ENCODE results near the gene SLC66A2. TPM values are rescaled to one million over a fixed set of nuclear protein-coding genes. Genes with fewer than 3 reads are reported as not detected.

The SLC66A2 gene
- total RNA-seq, 1 donor from 2014 or later: 31.6 TPM

- Mint-ChIP-seq H3K4me1 (ENCODE audit: low read depth) (no peaks in the 10 kb centered on the region), H3K27ac (no peak overlapping the region), H3K36me3 (ENCODE audit: insufficient read depth) (peaks cover 7% of the 10 kb centered on the region), H3K4me3 (ENCODE audit: low read depth) (no peak overlapping the region), H3K27me3 (no peaks in the 10 kb centered on the region), H3K9me3 (ENCODE audit: low read depth) (peaks cover 50% of the 10 kb centered on the region)
- TF ChIP-seq, protein P1, sequence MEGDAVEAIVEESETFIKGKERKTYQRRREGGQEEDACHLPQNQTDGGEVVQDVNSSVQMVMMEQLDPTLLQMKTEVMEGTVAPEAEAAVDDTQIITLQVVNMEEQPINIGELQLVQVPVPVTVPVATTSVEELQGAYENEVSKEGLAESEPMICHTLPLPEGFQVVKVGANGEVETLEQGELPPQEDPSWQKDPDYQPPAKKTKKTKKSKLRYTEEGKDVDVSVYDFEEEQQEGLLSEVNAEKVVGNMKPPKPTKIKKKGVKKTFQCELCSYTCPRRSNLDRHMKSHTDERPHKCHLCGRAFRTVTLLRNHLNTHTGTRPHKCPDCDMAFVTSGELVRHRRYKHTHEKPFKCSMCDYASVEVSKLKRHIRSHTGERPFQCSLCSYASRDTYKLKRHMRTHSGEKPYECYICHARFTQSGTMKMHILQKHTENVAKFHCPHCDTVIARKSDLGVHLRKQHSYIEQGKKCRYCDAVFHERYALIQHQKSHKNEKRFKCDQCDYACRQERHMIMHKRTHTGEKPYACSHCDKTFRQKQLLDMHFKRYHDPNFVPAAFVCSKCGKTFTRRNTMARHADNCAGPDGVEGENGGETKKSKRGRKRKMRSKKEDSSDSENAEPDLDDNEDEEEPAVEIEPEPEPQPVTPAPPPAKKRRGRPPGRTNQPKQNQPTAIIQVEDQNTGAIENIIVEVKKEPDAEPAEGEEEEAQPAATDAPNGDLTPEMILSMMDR (IDR thresholded peaks at IDR 0.05; ENCODE audit: unreplicated experiment): no peak
- no peak for DNase-seq (ENCODE audit: low spot score, unreplicated experiment)
Observed at GRCh38 chr18:79889569-79889968, 61.9 kb downstream of the SLC66A2 start.

DNA sequence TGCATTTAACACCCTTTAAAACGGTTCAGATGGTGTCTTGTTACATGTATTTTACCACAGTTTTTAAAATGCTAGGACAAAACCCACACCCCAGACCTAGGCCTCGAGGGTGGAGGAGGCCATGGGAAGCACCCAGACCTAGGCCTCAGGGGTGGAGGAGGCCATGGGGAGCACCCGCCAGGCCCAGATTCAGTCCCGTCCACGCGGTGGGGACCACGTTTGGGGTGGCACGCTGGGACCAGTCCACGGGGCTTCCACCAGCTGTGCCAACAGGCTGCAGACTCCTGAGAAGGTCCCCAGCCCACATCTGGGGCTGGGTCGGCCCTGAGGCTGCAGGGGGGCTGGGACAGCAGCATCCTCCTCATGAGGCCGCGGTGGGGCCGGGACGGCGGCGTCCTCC, 63.4 kb downstream of the SLC66A2 start:
- Mint-ChIP-seq H3K4me3 (ENCODE audit: low read depth) (no peak overlapping the region), H3K4me1 (ENCODE audit: low read depth) (no peaks in the 10 kb centered on the region), H3K27ac (no peak overlapping the region), H3K27me3 (no peaks in the 10 kb centered on the region), H3K36me3 (ENCODE audit: insufficient read depth) (peaks cover 4% of the 10 kb centered on the region), H3K9me3 (ENCODE audit: low read depth) (peaks cover 35% of the 10 kb centered on the region)
- TF ChIP-seq, protein P1 (IDR thresholded peaks at IDR 0.05; ENCODE audit: unreplicated experiment): no peak
- DNase-seq (ENCODE audit: low spot score, unreplicated experiment): no peak

DNA sequence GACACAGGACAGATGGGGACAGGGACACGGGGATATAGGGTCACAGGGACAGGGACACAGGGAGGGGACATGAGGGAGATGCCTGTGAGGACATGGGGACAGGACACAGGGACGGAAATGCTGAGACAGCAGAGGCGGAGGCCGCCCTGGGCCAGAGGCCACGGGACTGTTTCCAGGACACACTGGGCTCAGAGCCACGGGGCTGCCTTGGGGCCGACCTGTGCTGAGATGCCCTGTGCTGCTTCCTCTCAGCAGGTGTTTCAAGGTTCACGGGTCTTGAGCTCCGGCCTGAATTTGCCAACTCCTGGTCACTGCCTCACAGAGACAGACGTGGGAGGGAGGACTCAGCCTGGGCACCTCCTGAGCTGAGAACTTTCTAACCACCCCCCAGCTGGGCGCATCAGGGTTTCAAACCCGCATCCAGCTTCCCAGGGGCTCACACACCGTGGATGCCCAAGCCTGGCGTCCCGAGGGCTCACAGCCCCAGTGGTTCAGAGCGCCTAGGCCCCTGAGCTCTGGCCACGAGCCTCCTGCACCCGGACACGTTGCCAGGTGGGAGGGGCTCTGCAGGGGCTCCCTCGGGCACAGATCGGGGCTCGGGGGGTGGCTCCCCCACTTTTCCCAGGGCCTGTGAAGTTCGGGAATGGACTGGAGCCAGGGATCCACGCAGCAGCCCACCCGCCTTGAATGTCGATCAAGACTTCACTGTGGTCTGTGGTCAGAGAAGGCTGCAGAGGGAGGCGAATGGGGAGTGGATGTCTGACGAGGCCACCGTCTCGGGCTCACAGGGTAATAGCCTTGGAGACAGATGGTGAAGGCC, 64.1 kb downstream of the SLC66A2 start:
- no peak overlapping the region for H3K4me3 Mint-ChIP-seq (ENCODE audit: low read depth)
- H3K4me1 Mint-ChIP-seq (ENCODE audit: low read depth): no peaks in the 10 kb centered on the region
- peaks cover 4% of the 10 kb centered on the region for H3K36me3 Mint-ChIP-seq (ENCODE audit: insufficient read depth)
- peaks cover 29% of the 10 kb centered on the region for H3K9me3 Mint-ChIP-seq (ENCODE audit: low read depth)
- DNase-seq (ENCODE audit: low spot score, unreplicated experiment): no peak
- H3K27me3 Mint-ChIP-seq: no peaks in the 10 kb centered on the region
- no peak overlapping the region for H3K27ac Mint-ChIP-seq
- TF ChIP-seq, protein P1 (IDR thresholded peaks at IDR 0.05; ENCODE audit: unreplicated experiment): no peak

DNA sequence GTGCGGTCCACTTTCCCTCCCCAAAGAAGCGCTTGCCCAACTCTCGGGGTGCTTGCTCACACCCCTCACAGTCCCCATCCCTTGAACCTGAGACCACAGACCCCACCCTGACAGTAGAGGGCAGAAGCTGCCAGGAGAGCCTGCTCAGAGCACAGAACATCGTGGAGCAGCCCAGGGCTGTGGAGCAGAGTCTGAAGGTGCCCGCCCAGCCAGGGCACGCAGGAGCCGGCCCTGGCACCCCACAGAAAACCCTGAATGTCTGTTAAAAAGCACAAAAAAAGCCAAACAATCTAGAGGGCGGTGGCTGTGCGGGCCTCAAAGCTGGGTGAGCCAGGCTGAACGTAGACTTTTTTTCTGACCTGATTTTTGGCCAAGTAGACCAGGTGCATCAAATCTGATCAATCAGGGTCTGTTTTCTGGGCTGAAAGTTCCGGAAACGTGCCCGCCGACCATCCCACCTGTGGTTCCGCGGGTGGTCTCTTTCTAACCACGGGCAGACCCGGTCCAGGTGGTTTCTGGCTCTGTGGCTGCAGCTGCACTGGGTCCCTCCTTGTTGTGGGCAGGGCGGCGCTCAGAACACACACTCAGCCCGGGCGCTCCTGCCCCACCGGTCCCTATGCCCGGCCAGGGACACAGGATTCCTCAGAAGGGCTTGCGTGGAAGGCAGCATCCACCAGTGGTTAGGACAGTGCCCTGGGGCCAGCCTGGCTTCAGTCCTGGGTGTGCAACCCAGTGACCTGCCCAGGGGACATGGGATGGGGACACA, 66.3 kb downstream of the SLC66A2 start:
- H3K27ac Mint-ChIP-seq: no peak overlapping the region
- TF ChIP-seq, protein P1 (IDR thresholded peaks at IDR 0.05; ENCODE audit: unreplicated experiment): no peak
- H3K9me3 Mint-ChIP-seq (ENCODE audit: low read depth): peaks cover 11% of the 10 kb centered on the region
- no peak for DNase-seq (ENCODE audit: low spot score, unreplicated experiment)
- H3K4me3 Mint-ChIP-seq (ENCODE audit: low read depth): no peak overlapping the region
- H3K27me3 Mint-ChIP-seq: no peaks in the 10 kb centered on the region
- no peaks in the 10 kb centered on the region for H3K4me1 Mint-ChIP-seq (ENCODE audit: low read depth)
- H3K36me3 Mint-ChIP-seq (ENCODE audit: insufficient read depth): no peaks in the 10 kb centered on the region

GRCh38 chr18:79884294-79884962, 67.0 kb downstream of the SLC66A2 start:
- no peaks in the 10 kb centered on the region for H3K36me3 Mint-ChIP-seq (ENCODE audit: insufficient read depth)
- TF ChIP-seq, protein P1 (IDR thresholded peaks at IDR 0.05; ENCODE audit: unreplicated experiment): no peak
- H3K9me3 Mint-ChIP-seq (ENCODE audit: low read depth): peaks cover 9% of the 10 kb centered on the region
- H3K4me3 Mint-ChIP-seq (ENCODE audit: low read depth): no peak overlapping the region
- H3K27ac Mint-ChIP-seq: no peak overlapping the region
- H3K4me1 Mint-ChIP-seq (ENCODE audit: low read depth): no peaks in the 10 kb centered on the region
- DNase-seq (ENCODE audit: low spot score, unreplicated experiment): no peak
- no peaks in the 10 kb centered on the region for H3K27me3 Mint-ChIP-seq
